ENCODE measurements around the gene OR6K6. TPM values are rescaled to one million over a fixed set of nuclear protein-coding genes. Genes with fewer than 3 reads are reported as not detected.
A peak's percentile ranks its signal among the peaks of the same experiment; 100 is the strongest.

The OR6K6 gene
- total RNA-seq, 6 experiments from 2014 or later = not detected

DNA sequence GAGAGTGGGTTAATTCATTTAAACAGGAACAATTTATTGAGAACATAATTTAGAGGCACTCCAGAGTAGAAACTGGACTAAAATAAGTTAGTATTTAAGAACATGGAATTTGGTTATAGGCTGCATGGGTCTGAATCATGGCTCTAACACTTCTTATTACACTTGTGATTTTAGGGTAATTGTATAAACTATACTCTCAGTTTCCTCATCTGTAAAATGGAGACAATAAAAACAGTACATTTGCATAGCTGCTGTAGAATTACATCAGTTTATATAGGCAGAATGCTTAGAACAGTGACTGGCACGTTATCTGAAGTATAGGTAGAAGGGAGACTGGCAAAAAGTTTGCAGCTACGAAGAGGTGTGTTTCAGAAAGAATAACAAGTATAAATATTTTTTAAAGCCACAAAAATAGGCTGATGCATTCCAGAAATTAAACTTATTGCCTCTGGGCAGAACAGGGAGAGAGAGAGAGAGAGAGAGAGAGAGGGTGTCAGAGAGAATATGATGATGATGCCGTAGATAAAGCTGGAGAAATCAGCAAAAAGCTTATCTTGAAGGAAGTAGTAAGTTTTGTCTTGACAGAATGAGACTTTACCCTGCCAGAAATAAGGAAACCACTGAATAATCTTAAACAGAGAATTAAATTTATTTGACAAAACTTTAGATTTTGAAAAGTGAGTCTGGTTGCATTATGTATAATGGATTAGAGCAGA lies 25.9 kb upstream of the OR6K6 start:
- Histone ChIP-seq H3K36me3 (no peaks in the 10 kb centered on the region), H3K27ac (no peak overlapping the region), H3K9me3 (no peaks in the 10 kb centered on the region), H3K27me3 (no peaks in the 10 kb centered on the region), H3K4me1 (peaks cover 0 to 4% (median 0%) of the 10 kb centered on the region in 4 donors), H3K4me3 (no peak overlapping the region)
- TF ChIP-seq, protein P1, sequence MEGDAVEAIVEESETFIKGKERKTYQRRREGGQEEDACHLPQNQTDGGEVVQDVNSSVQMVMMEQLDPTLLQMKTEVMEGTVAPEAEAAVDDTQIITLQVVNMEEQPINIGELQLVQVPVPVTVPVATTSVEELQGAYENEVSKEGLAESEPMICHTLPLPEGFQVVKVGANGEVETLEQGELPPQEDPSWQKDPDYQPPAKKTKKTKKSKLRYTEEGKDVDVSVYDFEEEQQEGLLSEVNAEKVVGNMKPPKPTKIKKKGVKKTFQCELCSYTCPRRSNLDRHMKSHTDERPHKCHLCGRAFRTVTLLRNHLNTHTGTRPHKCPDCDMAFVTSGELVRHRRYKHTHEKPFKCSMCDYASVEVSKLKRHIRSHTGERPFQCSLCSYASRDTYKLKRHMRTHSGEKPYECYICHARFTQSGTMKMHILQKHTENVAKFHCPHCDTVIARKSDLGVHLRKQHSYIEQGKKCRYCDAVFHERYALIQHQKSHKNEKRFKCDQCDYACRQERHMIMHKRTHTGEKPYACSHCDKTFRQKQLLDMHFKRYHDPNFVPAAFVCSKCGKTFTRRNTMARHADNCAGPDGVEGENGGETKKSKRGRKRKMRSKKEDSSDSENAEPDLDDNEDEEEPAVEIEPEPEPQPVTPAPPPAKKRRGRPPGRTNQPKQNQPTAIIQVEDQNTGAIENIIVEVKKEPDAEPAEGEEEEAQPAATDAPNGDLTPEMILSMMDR (IDR thresholded peaks at IDR 0.05) = no peak
- no peak for TF ChIP-seq POLR2A (IDR thresholded peaks at IDR 0.05)
- ATAC-seq (no peak), DNase-seq (no peak)
- intact Hi-C loops (cut with DNase I) = no loop called here
- 61% methylated on average over 3 of the region's 3 CpGs for WGBS (ENCODE audit: insufficient coverage, low coverage, low lambda C conversion rate, missing lambda C conversion rate)

DNA sequence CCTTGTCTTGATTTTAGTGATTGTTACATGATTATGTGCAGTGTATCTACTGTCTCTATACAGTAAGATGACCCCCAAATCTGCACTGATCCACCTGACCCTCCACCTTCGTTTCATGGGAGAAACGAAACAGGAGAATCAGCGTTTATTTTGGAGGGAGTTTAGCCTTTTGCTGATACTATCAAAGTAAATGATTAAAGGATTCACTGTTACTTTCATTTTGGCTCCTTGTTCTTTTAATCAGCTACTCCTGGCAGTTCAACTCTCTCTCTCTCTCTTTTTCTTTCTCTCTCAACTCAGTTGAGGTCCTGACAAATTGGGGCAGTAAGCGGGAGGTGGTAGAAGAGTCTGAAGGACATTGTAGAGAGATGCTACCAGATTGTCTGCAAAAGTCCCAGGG lies 24.1 kb upstream of the OR6K6 start:
- ATAC-seq = peak; percentile 64 to 90 (median 70)
- Histone ChIP-seq H3K27ac (no peak overlapping the region), H3K4me1 (peaks cover 0 to 4% (median 0%) of the 10 kb centered on the region in 4 donors), H3K9me3 (no peaks in the 10 kb centered on the region), H3K4me3 (peak overlapping the region in 2 of 3 donors; percentile 12 to 22), H3K36me3 (no peaks in the 10 kb centered on the region), H3K27me3 (no peaks in the 10 kb centered on the region)
- TF ChIP-seq POLR2A (IDR thresholded peaks at IDR 0.05) = no peak
- TF ChIP-seq, protein P1 (IDR thresholded peaks at IDR 0.05) = no peak
- no peak for DNase-seq
- WGBS (ENCODE audit: insufficient coverage, low coverage, low lambda C conversion rate, missing lambda C conversion rate) = 34% methylated on average over 4 of the region's 4 CpGs
- intact Hi-C loops (cut with DNase I) = no loop called here

DNA sequence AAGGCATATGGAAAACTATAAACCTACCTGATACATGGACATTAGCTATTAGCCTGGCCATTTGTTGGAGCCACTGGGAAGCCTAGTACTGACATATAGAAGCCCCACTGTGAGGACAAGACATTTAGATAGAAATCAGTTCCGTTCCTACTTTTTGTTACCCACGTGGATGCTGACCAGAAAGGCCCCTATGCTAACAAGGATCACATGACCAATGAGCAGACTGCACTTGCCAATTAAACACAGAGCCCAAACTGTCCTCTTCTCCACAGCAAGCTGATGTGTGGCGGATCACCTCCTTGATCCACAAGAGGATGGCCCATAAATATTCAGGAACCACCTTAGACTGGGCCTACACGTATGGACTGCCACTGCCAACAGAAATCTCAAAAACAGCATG lies 22.8 kb upstream of the OR6K6 start:
- intact Hi-C loops (cut with DNase I) = no loop called here
- TF ChIP-seq, protein P1 (IDR thresholded peaks at IDR 0.05) = no peak
- TF ChIP-seq POLR2A (IDR thresholded peaks at IDR 0.05) = no peak
- H3K4me1 ChIP-seq = peaks cover 0 to 4% (median 0%) of the 10 kb centered on the region in 4 donors
- H3K27ac ChIP-seq = no peak overlapping the region
- no peak overlapping the region for H3K4me3 ChIP-seq
- no peak for DNase-seq
- H3K27me3 ChIP-seq = no peaks in the 10 kb centered on the region
- 82% methylated on average over 2 of the region's 4 CpGs for whole genome bisulfite sequencing (ENCODE audit: insufficient coverage, low coverage, low lambda C conversion rate, missing lambda C conversion rate)
- no peak for ATAC-seq
- H3K9me3 ChIP-seq = no peaks in the 10 kb centered on the region
- H3K36me3 ChIP-seq = no peaks in the 10 kb centered on the region

DNA sequence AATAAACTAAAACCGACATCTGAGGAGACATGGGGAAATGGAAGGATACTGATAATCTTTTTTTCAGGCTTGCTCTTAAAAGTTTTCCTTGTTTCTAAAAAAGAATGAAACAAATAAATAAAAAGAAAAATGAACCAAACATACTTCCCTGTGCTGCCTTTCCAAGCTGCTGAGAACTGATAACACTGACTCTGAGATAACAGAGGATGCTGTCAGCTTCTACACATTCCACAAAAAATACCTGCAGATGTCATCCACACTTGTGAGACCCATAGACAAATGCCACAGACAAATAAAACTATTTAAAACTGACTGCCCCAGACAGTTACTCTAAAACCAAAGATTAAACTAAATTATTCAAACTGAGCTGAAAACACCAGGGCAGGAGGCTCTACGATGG lies 22.0 kb upstream of the OR6K6 start:
- intact Hi-C loops (cut with DNase I) = no loop called here
- Histone ChIP-seq H3K36me3 (no peaks in the 10 kb centered on the region), H3K27ac (no peak overlapping the region), H3K4me3 (no peak overlapping the region), H3K4me1 (peaks cover 0 to 4% (median 0%) of the 10 kb centered on the region in 4 donors), H3K27me3 (no peaks in the 10 kb centered on the region), H3K9me3 (no peaks in the 10 kb centered on the region)
- TF ChIP-seq POLR2A (IDR thresholded peaks at IDR 0.05) = no peak
- TF ChIP-seq, protein P1 (IDR thresholded peaks at IDR 0.05) = no peak
- no peak for ATAC-seq
- DNase-seq = no peak
- 30% methylated on average over 2 of the region's 2 CpGs for WGBS (ENCODE audit: insufficient coverage, low coverage, low lambda C conversion rate, missing lambda C conversion rate)

All from right lobe of liver (tissue), 6 donors.